Measurements from ENCODE around the gene CERKL. TPM values are rescaled to one million over a fixed set of nuclear protein-coding genes. Genes with fewer than 3 reads are reported as not detected.

The CERKL gene
- total and polyA plus RNA-seq, 9 of the 15 experiments (the other 6 are each of a cell fraction or from before 2014, with no cell fraction given), result 0.04 to 0.08 TPM; not detected in 7

- no peak for TF ChIP-seq BMI1 (IDR thresholded peaks at IDR 0.05; ENCODE audit: low read length)
- TF ChIP-seq KDM2B (CRISPR knock-in tag; IDR thresholded peaks at IDR 0.05), result no peak
- no peak for TF ChIP-seq ELF4 (CRISPR knock-in tag; IDR thresholded peaks at IDR 0.05)
- TF ChIP-seq HOMEZ (CRISPR knock-in tag; IDR thresholded peaks at IDR 0.05), result no peak
- no peak for TF ChIP-seq MCM7 (IDR thresholded peaks at IDR 0.05)
- no peak for TF ChIP-seq ZNF274 (IDR thresholded peaks at IDR 0.05; ENCODE audit: borderline replicate concordance, low read depth, low read length)
- TF ChIP-seq NBN (IDR thresholded peaks at IDR 0.05; ENCODE audit: low read depth), result no peak
- TF ChIP-seq, protein P1, sequence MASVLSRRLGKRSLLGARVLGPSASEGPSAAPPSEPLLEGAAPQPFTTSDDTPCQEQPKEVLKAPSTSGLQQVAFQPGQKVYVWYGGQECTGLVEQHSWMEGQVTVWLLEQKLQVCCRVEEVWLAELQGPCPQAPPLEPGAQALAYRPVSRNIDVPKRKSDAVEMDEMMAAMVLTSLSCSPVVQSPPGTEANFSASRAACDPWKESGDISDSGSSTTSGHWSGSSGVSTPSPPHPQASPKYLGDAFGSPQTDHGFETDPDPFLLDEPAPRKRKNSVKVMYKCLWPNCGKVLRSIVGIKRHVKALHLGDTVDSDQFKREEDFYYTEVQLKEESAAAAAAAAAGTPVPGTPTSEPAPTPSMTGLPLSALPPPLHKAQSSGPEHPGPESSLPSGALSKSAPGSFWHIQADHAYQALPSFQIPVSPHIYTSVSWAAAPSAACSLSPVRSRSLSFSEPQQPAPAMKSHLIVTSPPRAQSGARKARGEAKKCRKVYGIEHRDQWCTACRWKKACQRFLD (CRISPR knock-in tag; IDR thresholded peaks at IDR 0.05), result no peak
Observed at GRCh38 chr2:181499231-181499630, 157.7 kb downstream of the CERKL start (continued).

Other genes with a start within 250 kb of the CERKL start
- 0.14 and 0.20 TPM in 2 replicates for gene ITGA4, start 199.7 kb downstream of the CERKL start, total RNA-seq (2014; rRNA removed)
- 0.47 and 0.57 TPM in 2 replicates for gene ITGA4, start 199.7 kb downstream of the CERKL start, total RNA-seq (2014; rRNA removed; fragmentation: Illumina TruSeq; extraction: Trizol)
- gene ITGA4, start 199.7 kb downstream of the CERKL start, total RNA-seq (2015; rRNA removed; fragmentation: Illumina TruSeq; extraction: Trizol), result 0.29 and 0.41 TPM in 2 replicates
- gene ITGA4, start 199.7 kb downstream of the CERKL start, total RNA-seq (2021), result 0.80 and 1.1 TPM in 2 replicates
- gene ITGA4, start 199.7 kb downstream of the CERKL start, polyA plus RNA-seq (2011; rRNA removed), result 0.46 and 0.81 TPM in 2 replicates
- 0.18 and 0.25 TPM in 2 replicates for gene ITGA4, start 199.7 kb downstream of the CERKL start, polyA plus RNA-seq (2014; fragmentation: Illumina TruSeq; extraction: Trizol)
- under 1 TPM; 0.06 to 0.10 TPM for gene ITGA4, start 199.7 kb downstream of the CERKL start, polyA plus RNA-seq (2014; fragmentation: Nextera tagmentation; extraction: Ambion mirVana)
- gene ITGA4, start 199.7 kb downstream of the CERKL start, polyA plus RNA-seq (2014; rRNA removed), result 0.27 and 0.45 TPM in 2 replicates
- not detected in 2 replicates for gene NEUROD1, start 23.4 kb upstream of the CERKL start, total RNA-seq (2014; rRNA removed)
- not detected in 2 replicates for gene NEUROD1, start 23.4 kb upstream of the CERKL start, total RNA-seq (2014; rRNA removed; fragmentation: Illumina TruSeq; extraction: Trizol)
- not detected in 2 replicates for gene NEUROD1, start 23.4 kb upstream of the CERKL start, total RNA-seq (2015; rRNA removed; fragmentation: Illumina TruSeq; extraction: Trizol)
- not detected in 2 replicates for gene NEUROD1, start 23.4 kb upstream of the CERKL start, total RNA-seq (2021)
- gene NEUROD1, start 23.4 kb upstream of the CERKL start, polyA plus RNA-seq (2011; rRNA removed), result not detected in 2 replicates
- gene NEUROD1, start 23.4 kb upstream of the CERKL start, polyA plus RNA-seq (2014; fragmentation: Illumina TruSeq; extraction: Trizol), result not detected in 2 replicates
- gene NEUROD1, start 23.4 kb upstream of the CERKL start, polyA plus RNA-seq (2014; fragmentation: Nextera tagmentation; extraction: Ambion mirVana), result not detected
- gene NEUROD1, start 23.4 kb upstream of the CERKL start, polyA plus RNA-seq (2014; rRNA removed), result not detected in 2 replicates
- 38.3 and 40.9 TPM in 2 replicates for gene ITPRID2, start 234.6 kb upstream of the CERKL start, total RNA-seq (2014; rRNA removed)
- gene ITPRID2, start 234.6 kb upstream of the CERKL start, total RNA-seq (2014; rRNA removed; fragmentation: Illumina TruSeq; extraction: Trizol), result 62.8 and 75.6 TPM in 2 replicates
- gene ITPRID2, start 234.6 kb upstream of the CERKL start, total RNA-seq (2015; rRNA removed; fragmentation: Illumina TruSeq; extraction: Trizol), result 60.5 and 63.6 TPM in 2 replicates
- 77.8 and 89.2 TPM in 2 replicates for gene ITPRID2, start 234.6 kb upstream of the CERKL start, total RNA-seq (2021)
- 39.6 and 52.0 TPM in 2 replicates for gene ITPRID2, start 234.6 kb upstream of the CERKL start, polyA plus RNA-seq (2011; rRNA removed)
- 48.6 and 64.6 TPM in 2 replicates for gene ITPRID2, start 234.6 kb upstream of the CERKL start, polyA plus RNA-seq (2014; fragmentation: Illumina TruSeq; extraction: Trizol)
- gene ITPRID2, start 234.6 kb upstream of the CERKL start, polyA plus RNA-seq (2014; fragmentation: Nextera tagmentation; extraction: Ambion mirVana), result 10 to 100 TPM; 18.5 to 20.3 TPM
- gene ITPRID2, start 234.6 kb upstream of the CERKL start, polyA plus RNA-seq (2014; rRNA removed), result 42.5 and 44.2 TPM in 2 replicates

All from K562 (cell line).